GM18951 (cell line): ENCODE results near the gene MDM2.

ENCODE experiments used
- POLR2A ChIP-seq: IDR thresholded peaks from 4 replicates; pipeline ENCODE4 v1.6.1; 2011; ENCODE audit warnings: mild to moderate bottlenecking; ENCODE audit not compliant: insufficient read length, insufficient read depth; ENCODE audit errors: extremely low read depth
- in situ Hi-C: fragments of 300-500 bp; cut with MboI; formaldehyde crosslinking; loops from one replicate; pipeline ENCODE4 v1.12.0; 2022; ENCODE audit warnings: low sequenced_read_pairs, mixed read lengths, inconsistent platforms; ENCODE audit not compliant: unreplicated experiment

Gene MDM2

GRCh38 chr12:68880660-68881325, 72.8 kb downstream of the MDM2 start:
- in situ Hi-C loops: no loop called here
- no peak for TF ChIP-seq POLR2A

DNA sequence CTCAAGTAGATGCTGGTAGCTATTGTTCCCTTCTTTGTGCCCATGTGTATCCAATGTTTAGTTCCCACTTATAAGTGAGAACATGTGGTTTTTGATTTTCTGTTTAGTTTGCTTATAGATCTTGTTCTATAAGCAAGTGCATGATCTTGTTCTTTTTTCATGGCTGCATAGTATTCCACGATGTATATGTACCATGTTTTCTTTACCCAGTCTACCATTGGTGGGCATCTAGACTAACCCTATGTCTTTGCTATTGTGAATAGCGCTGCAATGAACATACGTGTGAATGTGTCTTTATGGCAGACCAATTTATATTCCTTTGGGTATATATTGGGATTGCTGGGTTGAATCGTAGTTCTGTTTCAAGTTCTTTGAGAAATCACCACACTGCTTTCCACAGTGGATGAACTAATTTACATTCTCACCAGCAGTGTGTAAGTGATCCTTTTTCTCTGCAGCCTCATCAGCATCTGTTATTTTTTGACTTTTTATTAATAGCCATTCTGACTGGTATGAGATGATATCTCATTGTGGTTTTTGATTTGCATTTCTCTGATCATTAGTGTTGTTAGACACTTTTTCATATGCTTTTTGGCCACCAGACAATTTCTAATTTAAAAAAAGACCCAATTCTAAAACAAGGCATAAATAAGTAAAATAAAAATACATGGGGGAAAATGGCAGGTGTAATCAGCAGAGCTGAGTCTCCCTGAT, 74.4 kb downstream of the MDM2 start:
- TF ChIP-seq POLR2A: no peak
- in situ Hi-C loops: no loop called here

DNA sequence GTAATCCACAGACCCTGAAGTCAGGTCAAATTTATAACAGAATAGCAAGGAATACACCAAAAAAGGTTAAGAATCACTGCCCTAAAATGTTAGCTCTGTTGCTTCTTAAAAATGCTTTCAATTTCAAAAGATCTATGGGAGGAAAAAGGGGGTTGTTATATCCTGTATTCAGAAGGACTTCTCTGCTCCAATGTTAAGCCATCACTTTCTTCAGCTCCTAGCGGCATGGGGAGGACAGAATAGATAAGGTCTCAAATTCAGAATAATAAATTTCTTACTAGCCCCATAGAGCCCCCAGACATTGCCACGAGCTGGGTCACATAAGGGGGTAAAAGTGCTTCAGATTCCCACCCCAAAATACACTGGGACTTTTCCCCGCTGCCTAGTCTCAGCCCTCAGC, 75.2 kb downstream of the MDM2 start:
- in situ Hi-C loops: no loop called here
- TF ChIP-seq POLR2A: no peak

DNA sequence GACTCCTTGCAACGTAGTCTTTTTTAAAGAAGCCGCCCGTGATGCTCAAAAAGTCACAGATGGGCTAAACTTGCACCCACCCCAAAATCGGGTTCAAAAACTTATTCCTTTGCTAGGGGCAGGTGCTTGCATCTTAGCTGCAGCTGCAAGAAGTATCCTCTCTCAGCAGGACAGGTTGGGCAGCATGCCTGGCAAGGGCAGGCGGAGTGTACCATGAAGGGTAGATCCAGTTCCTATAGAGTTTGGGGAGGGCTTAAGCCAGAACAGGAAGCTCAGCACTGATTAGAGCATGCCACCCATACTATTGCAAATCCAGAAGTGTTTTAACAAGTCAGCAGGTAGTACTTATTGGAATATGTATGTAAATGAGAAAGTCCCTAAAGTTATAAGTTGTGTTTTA, 76.3 kb downstream of the MDM2 start:
- TF ChIP-seq POLR2A: no peak
- in situ Hi-C loops: no loop called here

DNA sequence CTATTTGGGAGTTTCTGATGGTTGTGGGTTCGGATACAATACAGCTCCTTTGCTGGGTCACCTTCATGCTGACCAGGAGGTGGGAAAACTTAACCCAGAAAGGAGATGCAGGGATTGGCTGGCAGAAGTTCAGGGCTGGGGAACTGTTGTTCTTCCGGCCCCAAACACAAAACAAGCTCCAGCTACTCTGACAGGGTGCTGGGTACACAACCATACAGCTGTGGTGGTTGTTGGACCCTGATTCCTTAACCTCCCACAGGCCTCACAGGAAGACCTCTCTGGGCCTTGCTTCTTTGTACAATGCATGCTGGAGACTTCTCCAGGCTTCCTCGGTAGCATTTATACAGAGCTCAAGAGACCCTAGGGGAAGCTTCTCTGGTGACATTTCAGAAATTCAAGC, 77.4 kb downstream of the MDM2 start:
- TF ChIP-seq POLR2A: no peak
- in situ Hi-C loops: no loop called here

- no peak for TF ChIP-seq POLR2A
- in situ Hi-C loops: no loop called here
Observed at GRCh38 chr12:68886636-68887572, 78.9 kb downstream of the MDM2 start.

DNA sequence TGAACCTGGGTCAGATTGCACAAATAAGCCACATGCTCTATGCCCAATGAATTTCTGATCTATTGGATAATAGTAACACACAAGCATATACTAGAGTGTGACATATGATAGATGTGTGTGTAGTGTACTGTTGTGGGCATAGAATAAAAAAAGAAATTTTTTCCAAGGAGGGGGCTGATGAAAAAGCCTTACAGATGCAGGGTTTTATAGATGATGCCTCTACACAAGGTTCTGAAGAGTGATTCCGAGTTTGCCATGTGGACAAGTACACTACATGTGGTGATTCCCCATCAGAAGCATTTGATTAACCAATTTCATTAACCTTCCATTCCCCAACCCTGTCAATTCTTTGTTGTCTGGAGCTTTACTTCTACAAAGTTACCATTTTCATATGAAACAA, 79.7 kb downstream of the MDM2 start:
- in situ Hi-C loops: no loop called here
- no peak for TF ChIP-seq POLR2A

- no peak for TF ChIP-seq POLR2A
- in situ Hi-C loops: no loop called here
Observed at GRCh38 chr12:68888243-68888642, 80.3 kb downstream of the MDM2 start.

GRCh38 chr12:68890701-68891113, 82.7 kb downstream of the MDM2 start:
- no peak for TF ChIP-seq POLR2A
- in situ Hi-C loops: no loop called here

DNA sequence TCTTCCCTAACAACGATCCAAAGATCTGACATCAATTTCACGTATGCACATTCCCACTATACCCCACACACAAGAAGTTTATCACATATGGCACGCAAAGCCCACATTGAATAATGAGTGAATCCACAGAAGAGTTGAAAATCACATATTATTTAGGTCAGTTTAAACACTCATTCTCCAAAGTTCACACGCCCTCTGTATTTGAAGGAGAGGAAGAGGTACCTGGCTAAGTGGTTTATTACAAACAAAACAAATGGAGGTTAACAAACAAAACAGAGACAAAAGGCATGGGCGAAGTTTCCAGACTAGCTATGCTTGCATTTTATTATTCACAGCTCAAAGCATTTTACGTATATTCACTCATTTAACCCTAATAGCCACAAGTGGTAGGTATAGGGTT, 83.2 kb downstream of the MDM2 start:
- in situ Hi-C loops: no loop called here
- no peak for TF ChIP-seq POLR2A

GRCh38 chr12:68893201-68893600, 85.2 kb downstream of the MDM2 start:
- TF ChIP-seq POLR2A: no peak
- in situ Hi-C loops: no loop called here

- no peak for TF ChIP-seq POLR2A
- in situ Hi-C loops: no loop called here
Observed at GRCh38 chr12:68893741-68894140, 85.8 kb downstream of the MDM2 start.

DNA sequence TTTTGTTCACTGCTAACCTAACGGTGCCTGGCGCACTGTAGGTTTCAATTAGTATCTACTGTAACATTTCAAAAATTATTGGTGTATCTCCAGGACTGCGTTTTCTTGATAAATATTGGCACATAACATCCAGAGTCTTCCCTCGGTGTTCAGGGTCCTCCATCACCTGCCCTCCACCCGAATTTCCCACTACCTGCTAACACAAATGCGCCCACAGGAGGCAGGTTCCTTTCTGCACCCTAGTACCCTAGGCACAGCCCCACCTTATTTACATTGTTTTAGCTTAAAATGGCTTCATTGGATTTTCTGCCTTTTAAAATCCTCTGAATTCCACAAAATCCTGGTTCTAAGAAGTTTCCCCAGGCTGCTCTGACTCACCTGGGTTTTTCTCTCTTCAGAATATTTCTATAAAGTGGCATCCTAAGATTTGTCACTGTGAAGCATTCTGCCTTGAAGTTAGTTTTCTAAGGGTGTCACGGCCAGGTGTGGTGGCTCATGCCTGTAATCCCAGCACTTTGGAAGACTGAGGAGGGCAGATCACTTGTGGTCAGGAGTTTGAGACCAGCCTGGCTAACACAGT, 86.4 kb downstream of the MDM2 start:
- no peak for TF ChIP-seq POLR2A
- in situ Hi-C loops: no loop called here
